GM18951 (cell line): Measurements from ENCODE around the gene YAF2.

Experiments used
- POLR2A ChIP-seq: IDR thresholded peaks from 4 replicates; pipeline ENCODE4 v1.6.1; 2011; ENCODE audit warnings: mild to moderate bottlenecking; ENCODE audit not compliant: insufficient read length, insufficient read depth; ENCODE audit errors: extremely low read depth
- in situ Hi-C: fragments of 300-500 bp; cut with MboI; formaldehyde crosslinking; loops from one replicate; pipeline ENCODE4 v1.12.0; 2022; ENCODE audit warnings: low sequenced_read_pairs, mixed read lengths, inconsistent platforms; ENCODE audit not compliant: unreplicated experiment

The YAF2 gene

DNA sequence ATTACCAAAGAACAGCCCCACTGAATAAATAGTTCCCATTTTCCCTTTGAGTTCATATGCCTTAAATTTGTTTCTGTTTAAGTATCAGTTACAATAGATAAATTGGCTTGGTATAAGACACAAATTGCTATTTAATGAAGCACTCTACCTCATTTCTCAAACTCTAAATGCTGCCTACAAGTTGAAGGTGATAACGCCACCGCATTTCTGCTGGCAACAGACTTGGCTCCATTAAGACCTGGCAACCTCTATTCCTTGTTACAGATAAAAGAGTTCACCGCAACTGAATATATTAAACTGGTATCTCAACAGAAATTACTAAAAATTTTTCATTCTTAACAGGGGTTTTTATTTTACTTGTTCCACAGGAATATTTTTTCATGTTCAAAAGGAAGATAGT, 129.0 kb downstream of the YAF2 start:
- in situ Hi-C loops: no loop called here
- no peak for TF ChIP-seq POLR2A
